Measurements from ENCODE around the gene AGBL4.
A peak's percentile ranks its signal among the peaks of the same experiment; 100 is the strongest.

DNA sequence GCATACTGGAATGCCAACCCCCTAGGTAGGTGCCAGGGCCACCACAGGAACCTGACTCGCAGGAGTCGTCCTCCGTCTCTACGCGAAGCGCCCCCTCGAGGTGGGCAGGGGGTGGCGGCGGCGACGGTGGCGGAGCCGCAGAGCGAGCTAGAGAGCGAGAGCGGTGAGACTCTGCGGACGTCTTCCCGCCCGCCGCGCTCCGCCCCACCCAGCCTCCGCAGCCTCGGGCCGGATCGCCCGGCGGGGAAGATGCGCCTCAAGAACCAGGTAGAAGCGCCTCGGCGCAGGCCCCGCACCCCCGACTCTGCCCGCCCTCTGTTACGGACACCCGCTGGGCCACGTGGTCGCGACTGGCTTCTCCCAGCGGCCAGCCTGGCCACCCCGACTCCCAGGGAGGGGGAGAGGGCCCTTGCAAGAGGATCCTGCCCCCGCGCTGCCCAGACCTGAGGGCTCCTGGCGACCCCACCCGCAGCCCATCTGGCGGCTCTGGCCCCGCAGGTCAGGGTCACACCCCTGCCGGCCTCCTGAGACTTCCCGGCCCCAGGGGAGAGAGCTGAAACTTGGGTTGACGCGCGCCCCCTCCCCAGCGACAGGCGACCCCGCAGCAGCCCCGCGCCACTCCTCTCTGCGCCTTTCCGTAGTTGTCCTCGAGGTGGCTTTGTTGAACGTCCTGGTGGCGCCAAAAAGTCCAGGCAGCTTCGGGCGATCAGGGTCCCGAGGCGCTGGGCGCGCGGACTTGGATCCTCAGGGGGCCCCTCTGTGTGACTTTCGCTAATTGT, 24.4 kb upstream of the AGBL4 start:
- TF ChIP-seq POLR2A (IDR thresholded peaks at IDR 0.05) (no peak), CTCF (IDR thresholded peaks at IDR 0.05) (peak in 2 of 12 donors; percentile 10 to 12)

Measured in heart left ventricle (tissue), 13 donors.